ENCODE data around the gene GOLGA3.

Gene GOLGA3

GRCh38 chr12:132741620-132742019 is 87.0 kb downstream of the GOLGA3 start:
- DNase-seq, result no peak

GRCh38 chr12:132740652-132741051 is 88.0 kb downstream of the GOLGA3 start:
- no peak for DNase-seq

DNA sequence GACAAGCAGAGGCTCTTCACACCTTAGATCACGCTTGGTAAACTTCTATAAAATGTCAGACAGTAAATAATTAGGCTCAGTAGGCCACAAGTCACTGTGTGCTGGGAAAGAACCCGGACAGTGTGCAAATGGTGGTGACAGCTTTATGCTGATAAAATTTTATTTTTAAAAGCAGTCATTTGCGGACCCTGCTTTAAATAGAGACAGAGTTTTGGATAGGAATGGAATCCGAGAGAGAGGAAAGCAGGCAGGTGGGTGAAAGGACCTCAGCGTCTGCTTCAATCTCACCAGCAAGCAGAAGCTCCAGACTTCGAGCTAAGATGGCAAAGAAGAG is 88.4 kb downstream of the GOLGA3 start:
- DNase-seq, result no peak

GRCh38 chr12:132739600-132740312 is 88.9 kb downstream of the GOLGA3 start:
- DNase-seq, result no peak

GRCh38 chr12:132736913-132737312 is 91.8 kb downstream of the GOLGA3 start:
- no peak for DNase-seq

- DNase-seq, result no peak
Measured at GRCh38 chr12:132736378-132736777, 92.3 kb downstream of the GOLGA3 start.

- DNase-seq, result no peak
Measured at GRCh38 chr12:132735496-132735895, 93.2 kb downstream of the GOLGA3 start.

- DNase-seq, result no peak
Measured at GRCh38 chr12:132734206-132734605, 94.5 kb downstream of the GOLGA3 start.

GRCh38 chr12:132731574-132731973 is 97.1 kb downstream of the GOLGA3 start:
- no peak for DNase-seq

DNA sequence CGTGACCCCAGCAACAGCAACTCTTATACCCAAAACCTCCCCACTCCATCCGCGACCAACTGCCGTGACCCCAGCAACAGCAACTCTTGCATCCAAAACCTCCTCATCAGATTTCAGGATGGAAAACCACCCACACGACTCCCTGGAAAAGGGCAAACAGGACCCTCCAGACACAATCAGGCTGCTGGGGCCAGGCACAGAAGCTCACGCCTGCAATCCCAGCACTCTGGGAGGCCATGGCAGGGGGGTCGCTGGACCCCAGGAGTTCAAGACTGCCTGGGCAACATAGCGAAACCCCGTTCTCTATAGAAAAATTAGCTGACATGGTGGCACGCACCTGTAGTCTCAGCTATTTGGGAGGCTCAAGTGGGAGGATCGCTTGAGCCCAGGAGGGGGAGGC is 98.3 kb downstream of the GOLGA3 start:
- DNase-seq, result no peak

DNA sequence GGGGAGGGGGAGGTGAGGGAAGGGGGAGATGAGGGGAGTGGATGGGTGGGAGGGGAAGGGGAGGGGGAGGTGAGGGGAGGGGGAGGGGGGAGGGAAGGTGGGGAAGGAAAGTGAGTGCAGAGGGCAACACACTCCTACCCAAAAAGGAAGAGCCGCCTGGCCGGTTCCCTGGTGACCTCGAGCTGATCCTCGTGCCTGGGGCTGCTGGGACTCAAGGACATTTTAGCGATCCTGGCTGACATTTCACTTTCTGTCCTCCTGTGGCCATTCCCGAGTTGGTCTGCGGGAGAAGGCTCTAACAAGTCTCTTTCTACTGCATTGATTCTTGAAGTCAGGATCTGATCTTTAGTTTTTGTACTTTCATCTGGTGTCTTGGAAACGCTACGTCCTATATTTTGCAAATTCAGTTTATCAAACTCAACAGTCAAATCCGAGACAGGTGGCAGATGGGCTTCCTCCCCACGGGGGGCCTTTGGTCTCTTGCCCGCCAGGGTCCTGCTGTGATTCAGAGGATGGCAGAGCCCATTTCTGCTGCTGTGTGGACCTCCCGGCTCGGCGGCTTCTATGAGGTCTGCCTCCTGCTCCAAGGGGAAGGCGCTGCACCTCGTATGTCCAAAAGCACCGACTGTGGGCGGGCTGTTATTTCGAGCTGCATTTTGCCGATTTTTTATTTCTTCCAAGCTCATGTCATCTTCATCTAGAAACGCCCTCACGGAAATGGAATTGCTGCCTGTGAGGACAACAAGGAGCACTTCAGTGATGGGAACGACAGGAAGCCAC is 98.9 kb downstream of the GOLGA3 start:
- DNase-seq, result no peak

DNA sequence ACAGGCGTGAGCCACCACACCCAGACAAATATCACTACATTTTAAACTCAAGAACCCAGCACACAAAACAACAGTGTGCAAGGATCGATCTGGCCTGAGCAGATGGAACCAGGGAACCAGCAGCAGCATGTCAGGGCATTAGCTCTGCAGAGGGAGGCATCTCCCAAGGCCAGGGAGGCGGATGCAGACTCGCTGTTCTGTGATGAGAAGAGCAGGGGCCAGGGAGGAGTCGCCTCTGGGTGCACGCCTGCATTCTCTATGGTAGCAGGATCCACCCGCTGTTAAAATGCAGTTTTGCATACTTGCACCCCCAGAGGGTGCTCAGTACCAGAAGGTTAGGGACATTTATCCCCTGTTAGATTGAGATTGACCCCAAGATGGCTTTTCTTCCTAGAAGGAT is 100.2 kb downstream of the GOLGA3 start:
- no peak for DNase-seq

- DNase-seq, result no peak
Measured at GRCh38 chr12:132727091-132727794, 101.4 kb downstream of the GOLGA3 start.

GRCh38 chr12:132726386-132726785 is 102.3 kb downstream of the GOLGA3 start:
- no peak for DNase-seq

DNA sequence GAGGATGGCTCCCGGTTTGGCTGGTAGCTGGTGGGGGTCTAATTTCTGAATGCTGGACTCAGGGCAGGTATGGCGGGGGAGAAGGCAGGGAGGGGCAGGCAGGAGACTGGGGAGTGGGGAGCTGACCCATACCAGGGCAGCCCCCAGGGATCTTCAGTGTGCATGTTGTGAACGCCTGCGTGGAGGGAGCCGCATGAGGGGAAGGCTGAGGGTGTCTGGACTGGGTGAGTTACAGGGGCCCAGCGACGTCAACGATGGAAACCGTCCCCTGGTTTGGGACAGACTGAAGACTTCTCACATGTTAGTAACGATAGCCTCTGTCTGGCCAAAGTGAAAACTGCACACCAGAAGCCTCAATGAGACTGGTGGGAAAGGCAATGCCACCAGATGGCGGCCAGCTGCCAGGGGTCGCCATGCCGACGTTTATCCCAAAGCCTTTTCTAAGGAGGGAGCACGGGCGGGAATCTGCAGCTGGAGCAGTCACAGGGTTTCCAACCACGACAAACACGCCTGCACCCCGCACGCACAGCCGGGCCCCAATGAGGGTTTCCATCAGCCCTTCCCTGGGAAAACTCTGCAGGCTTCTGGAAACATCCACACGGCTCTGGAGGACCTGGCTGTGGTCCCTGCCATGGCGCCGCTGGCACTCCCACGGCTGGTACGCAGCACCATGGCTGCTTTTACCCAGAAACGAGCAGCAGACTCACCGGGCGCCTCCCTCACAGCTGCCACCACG is 104.0 kb downstream of the GOLGA3 start:
- DNase-seq, result no peak

DNA sequence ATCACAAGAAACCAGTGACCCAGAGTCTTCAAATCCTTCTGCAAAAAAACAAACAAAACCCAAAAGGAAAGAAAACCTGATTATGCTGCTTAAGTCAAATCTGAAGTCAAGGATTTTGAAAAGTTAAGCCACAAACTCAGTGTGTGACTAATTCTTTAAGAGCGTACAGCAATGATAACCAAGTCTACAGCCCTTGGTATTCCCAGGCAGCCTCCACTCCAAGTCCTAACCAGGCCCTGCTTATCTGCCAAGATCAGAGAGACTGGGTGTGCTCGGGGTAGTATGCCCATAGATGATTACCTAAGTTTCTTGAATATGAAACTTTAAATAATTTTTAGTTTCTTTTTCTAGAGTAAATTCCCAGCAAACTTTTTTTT is 104.9 kb downstream of the GOLGA3 start:
- no peak for DNase-seq

DNA sequence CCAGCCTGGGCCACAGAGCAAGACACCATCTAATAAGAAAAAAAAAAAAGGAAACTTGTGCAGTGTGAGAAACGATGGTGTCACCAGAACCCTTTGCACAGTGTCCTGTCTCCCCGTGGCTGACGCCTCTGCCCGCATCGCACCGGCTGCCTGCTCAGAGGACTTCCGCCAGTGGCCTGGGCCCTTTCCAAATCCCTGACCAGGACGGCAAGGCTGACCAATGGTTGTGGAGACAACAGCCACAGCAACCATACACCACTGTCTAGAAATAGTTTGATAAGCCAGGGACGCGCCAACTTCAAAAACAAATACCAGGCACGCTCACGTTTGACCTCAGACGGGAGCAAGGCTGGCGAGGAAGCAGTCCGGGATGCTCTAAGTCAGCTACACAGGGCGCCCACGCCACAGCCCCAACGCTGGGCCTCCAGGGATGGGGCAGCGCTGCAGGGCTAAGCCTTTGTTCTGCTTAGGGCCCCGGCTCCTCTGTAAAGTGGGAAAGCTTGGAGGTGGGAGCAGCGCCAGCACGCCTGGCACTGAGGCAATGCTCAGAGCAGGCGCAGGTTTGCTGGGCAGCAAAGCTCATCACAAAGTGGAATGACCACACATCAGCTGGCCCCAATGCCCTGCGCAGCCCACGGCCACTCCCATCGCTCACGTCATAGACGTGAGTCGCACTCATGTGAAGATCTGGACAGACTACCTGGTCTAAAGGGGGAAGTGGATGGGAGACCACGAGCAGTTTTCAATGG is 105.5 kb downstream of the GOLGA3 start:
- DNase-seq, result no peak

GRCh38 chr12:132720606-132721345 is 107.9 kb downstream of the GOLGA3 start:
- DNase-seq, result no peak

- no peak for DNase-seq
Measured at GRCh38 chr12:132719954-132720324, 108.7 kb downstream of the GOLGA3 start.

DNA sequence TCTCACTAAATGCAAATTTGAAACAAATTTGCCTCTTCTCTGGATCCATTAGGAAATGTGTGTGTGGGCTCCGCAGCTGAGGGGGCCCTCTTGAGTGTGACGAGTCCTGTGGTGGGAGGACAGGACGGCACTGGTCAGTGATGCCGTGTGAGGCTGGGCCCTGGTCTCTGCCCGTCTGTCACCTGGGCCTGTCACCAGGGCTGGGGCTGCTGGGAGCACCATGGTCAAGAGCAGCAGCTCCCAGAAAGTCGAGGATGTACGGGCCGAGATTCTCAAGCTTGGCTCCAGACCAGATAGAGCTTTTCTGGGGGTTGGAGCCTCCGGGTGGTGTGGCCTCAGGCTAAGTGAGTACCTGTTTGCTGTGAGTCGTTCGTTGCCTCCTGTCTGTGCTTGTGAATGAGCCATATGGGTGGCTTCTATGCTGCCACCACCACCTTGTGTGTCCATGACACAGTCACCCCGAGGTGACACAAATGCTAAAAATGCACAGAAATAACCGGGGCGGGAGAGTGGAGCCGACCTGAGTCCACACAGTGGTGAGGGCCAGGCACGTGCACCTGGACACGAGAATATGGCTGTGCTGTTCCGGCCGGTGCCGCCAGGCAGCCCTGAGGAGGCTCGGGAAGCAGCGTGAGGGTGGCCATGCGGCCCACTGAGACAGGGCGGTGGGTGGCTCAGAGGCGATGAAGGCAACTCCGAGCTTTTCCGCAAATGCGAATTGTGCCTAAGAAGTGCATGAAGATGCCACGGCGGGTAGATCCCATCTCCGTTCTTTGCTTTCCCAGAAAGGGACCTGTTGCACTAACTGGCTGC is 109.3 kb downstream of the GOLGA3 start:
- DNase-seq, result no peak
